CD14-positive monocyte (primary cell): ENCODE data around the gene PCDHAC2. TPM values are rescaled to one million over a fixed set of nuclear protein-coding genes. Genes with fewer than 3 reads are reported as not detected.

ENCODE experiments used
- DNase-seq, 3 donors: peaks; one replicate each; pipeline ENCODE4 v3.0.0-alpha.2; 2011 to 2022
- H2AFZ ChIP-seq: 2 replicates; pipeline ENCODE4 v1.6.0; 2012; ENCODE audit warnings: mild to moderate bottlenecking, low read depth, low read length, inconsistent platforms; ENCODE audit not compliant: insufficient read depth, poor library complexity, severe bottlenecking
- H3K27ac ChIP-seq, 2 donors: 1 replicate in 1 of 2; 2 replicates in 1 of 2; pipeline ENCODE4 v1.5.1; 2012 to 2013; ENCODE audit warnings: low read length in 2 of 2, control low read depth in 1 of 2, inconsistent platforms in 1 of 2, low read depth in 1 of 2, mild to moderate bottlenecking in 1 of 2
- H3K27me3 ChIP-seq, 2 donors: one replicate each; pipeline versions ENCODE4 v1.6.0 to v1.6.1; 2011 to 2013; ENCODE audit warnings: low read length in 2 of 2; ENCODE audit not compliant: control insufficient read depth in 2 of 2, insufficient read depth in 2 of 2
- H3K36me3 ChIP-seq, 2 donors: replicated peaks in 1 of 2; 1 replicate in 1 of 2; 2 replicates in 1 of 2; pipeline versions ENCODE4 v1.5.1 to v1.6.1; 2012 to 2013; ENCODE audit warnings: low read length in 2 of 2, control low read depth in 1 of 2, inconsistent platforms in 1 of 2, mild to moderate bottlenecking in 1 of 2; ENCODE audit not compliant: insufficient read depth in 2 of 2, control insufficient read depth in 1 of 2
- H3K4me1 ChIP-seq, 2 donors: 1 replicate in 1 of 2; 2 replicates in 1 of 2; pipeline versions ENCODE4 v1.5.1 to v1.6.1; 2012 to 2013; ENCODE audit warnings: low read length in 2 of 2, control low read depth in 1 of 2, inconsistent platforms in 1 of 2, mild to moderate bottlenecking in 1 of 2, moderate library complexity in 1 of 2; ENCODE audit not compliant: insufficient read depth in 2 of 2, control insufficient read depth in 1 of 2
- H3K4me2 ChIP-seq: replicated peaks from 2 replicates; pipeline ENCODE3; 2012; ENCODE audit warnings: low read length, moderate library complexity, mild to moderate bottlenecking; ENCODE audit not compliant: poor library complexity, severe bottlenecking; ENCODE audit errors: extremely low read depth
- H3K4me3 ChIP-seq, 3 experiments: fragments of 200-600 bp in 1 of 3; sonication (generic) in 1 of 3; replicated peaks in 1 of 3; 1 replicate in 2 of 3; 2 replicates in 1 of 3; pipeline ENCODE4 v1.5.1; 2011 to 2013; ENCODE audit warnings: low read length in 3 of 3, mild to moderate bottlenecking in 3 of 3, control low read depth in 2 of 3, low read depth in 2 of 3, inconsistent platforms in 1 of 3, moderate library complexity in 1 of 3
- H3K79me2 ChIP-seq: 2 replicates; pipeline ENCODE4 v1.6.0; 2012; ENCODE audit warnings: mild to moderate bottlenecking, control low read depth, inconsistent platforms, low read length, moderate library complexity; ENCODE audit not compliant: insufficient read depth
- H3K9ac ChIP-seq: 2 replicates; pipeline ENCODE4 v1.6.0; 2017; ENCODE audit warnings: low read length, mild to moderate bottlenecking; ENCODE audit not compliant: insufficient read depth, poor library complexity, severe bottlenecking
- H3K9me3 ChIP-seq, 2 donors: replicated peaks in 1 of 2; 1 replicate in 1 of 2; 2 replicates in 1 of 2; pipeline versions ENCODE4 v1.5.1 to v1.6.1; 2012 to 2013; ENCODE audit warnings: low read length in 2 of 2, control low read depth in 1 of 2; ENCODE audit not compliant: control insufficient read depth in 1 of 2, insufficient read depth in 1 of 2
- H4K20me1 ChIP-seq: 2 replicates; pipeline ENCODE4 v1.6.0; 2012; ENCODE audit warnings: mild to moderate bottlenecking, low read length, control low read depth, moderate library complexity; ENCODE audit not compliant: insufficient read depth
- H3K27ac Mint-ChIP-seq, 7 donors: one replicate each; pipeline ENCODE4 v1.8.0; 2020; ENCODE audit warnings: mild to moderate bottlenecking in 7 of 7, mixed read lengths in 7 of 7, moderate library complexity in 6 of 7, inconsistent platforms in 2 of 7
- H3K27me3 Mint-ChIP-seq, 3 donors: one replicate each; pipeline ENCODE4 v1.8.0; 2021 to 2022; ENCODE audit warnings: low read depth in 3 of 3, mild to moderate bottlenecking in 3 of 3, mixed read lengths in 3 of 3, moderate library complexity in 3 of 3, inconsistent platforms in 1 of 3
- H3K36me3 Mint-ChIP-seq, 2 donors: one replicate each; pipeline ENCODE4 v1.8.0; 2020; ENCODE audit warnings: mixed read lengths in 2 of 2, inconsistent platforms in 1 of 2, mild to moderate bottlenecking in 1 of 2
- H3K4me1 Mint-ChIP-seq: one replicate; pipeline ENCODE4 v1.8.0; 2020; ENCODE audit warnings: mild to moderate bottlenecking, mixed read lengths
- H3K4me3 Mint-ChIP-seq, 2 donors: one replicate each; pipeline ENCODE4 v1.8.0; 2020; ENCODE audit warnings: mild to moderate bottlenecking in 2 of 2, mixed read lengths in 2 of 2, moderate library complexity in 1 of 2
- H3K9me3 Mint-ChIP-seq, 7 donors: one replicate each; pipeline ENCODE4 v1.8.0; 2020 to 2022; ENCODE audit warnings: mixed read lengths in 7 of 7, mild to moderate bottlenecking in 6 of 7, moderate library complexity in 6 of 7, inconsistent platforms in 2 of 7
- WGBS: methylation state at CpG from one replicate; pipeline ENCODE4 v1.1.5; 2013; ENCODE audit warnings: missing lambda C conversion rate; ENCODE audit not compliant: insufficient coverage; 5-methylcytosine and 5-hydroxymethylcytosine counted together
- intact Hi-C, 2 donors: fragments of 100-400 bp; cut with micrococcal nuclease; formaldehyde crosslinking; loops; one replicate each; pipeline versions ENCODE4 v1.15.0 to v1.15.1; 2023
- polyA plus RNA-seq, 3 donors: library from polyadenylated mRNA; depleted of rRNA in 1 of 3; unstranded in 2 of 3; stranded (reverse) in 1 of 3; fragments of 300-500 nt in 2 of 3; fragments of >200 nt in 1 of 3; fragmentation: Illumina TruSeq in 2 of 3; gene quantifications; 1 replicate in 2 of 3; 2 replicates in 1 of 3; pipeline ENCODE4 v1.2.3, GENCODE V29; 2012 to 2021
- TF ChIP-seq, protein P1 (sequence below): fragments of 200-600 bp; IDR thresholded peaks from one replicate; pipeline ENCODE4 v1.8.0; 2022; ENCODE audit warnings: antibody characterized with exemption, mild to moderate bottlenecking

Gene PCDHAC2
- polyA plus RNA-seq, 3 donors = not detected

GRCh38 chr5:140992828-140993227 lies 26.6 kb downstream of the PCDHAC2 start:
- Histone ChIP-seq H3K36me3 (no peaks in the 10 kb centered on the region), H3K27ac (no peak overlapping the region), H2AFZ (no peak overlapping the region), H3K4me2 (no peak overlapping the region), H3K9ac (no peak overlapping the region), H3K4me3 (no peak overlapping the region), H4K20me1 (no peaks in the 10 kb centered on the region), H3K79me2 (no peaks in the 10 kb centered on the region), H3K9me3 (peaks cover 4 to 11% of the 10 kb centered on the region in 2 donors), H3K4me1 (no peaks in the 10 kb centered on the region), H3K27me3 (no peaks in the 10 kb centered on the region)
- no peak overlapping the region for H3K4me3 Mint-ChIP-seq
- no peaks in the 10 kb centered on the region for H3K36me3 Mint-ChIP-seq
- H3K4me1 Mint-ChIP-seq = no peaks in the 10 kb centered on the region
- no peak overlapping the region for H3K27ac Mint-ChIP-seq
- WGBS = 65% methylated on average over 2 of the region's 2 CpGs
- DNase-seq = no peak
- peaks cover 0 to 8% (median 0%) of the 10 kb centered on the region in 3 donors for H3K27me3 Mint-ChIP-seq
- TF ChIP-seq, protein P1, sequence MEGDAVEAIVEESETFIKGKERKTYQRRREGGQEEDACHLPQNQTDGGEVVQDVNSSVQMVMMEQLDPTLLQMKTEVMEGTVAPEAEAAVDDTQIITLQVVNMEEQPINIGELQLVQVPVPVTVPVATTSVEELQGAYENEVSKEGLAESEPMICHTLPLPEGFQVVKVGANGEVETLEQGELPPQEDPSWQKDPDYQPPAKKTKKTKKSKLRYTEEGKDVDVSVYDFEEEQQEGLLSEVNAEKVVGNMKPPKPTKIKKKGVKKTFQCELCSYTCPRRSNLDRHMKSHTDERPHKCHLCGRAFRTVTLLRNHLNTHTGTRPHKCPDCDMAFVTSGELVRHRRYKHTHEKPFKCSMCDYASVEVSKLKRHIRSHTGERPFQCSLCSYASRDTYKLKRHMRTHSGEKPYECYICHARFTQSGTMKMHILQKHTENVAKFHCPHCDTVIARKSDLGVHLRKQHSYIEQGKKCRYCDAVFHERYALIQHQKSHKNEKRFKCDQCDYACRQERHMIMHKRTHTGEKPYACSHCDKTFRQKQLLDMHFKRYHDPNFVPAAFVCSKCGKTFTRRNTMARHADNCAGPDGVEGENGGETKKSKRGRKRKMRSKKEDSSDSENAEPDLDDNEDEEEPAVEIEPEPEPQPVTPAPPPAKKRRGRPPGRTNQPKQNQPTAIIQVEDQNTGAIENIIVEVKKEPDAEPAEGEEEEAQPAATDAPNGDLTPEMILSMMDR = no peak
- H3K9me3 Mint-ChIP-seq = peaks cover 1 to 14% (median 5%) of the 10 kb centered on the region in 7 donors
- intact Hi-C loops = no loop called here

DNA sequence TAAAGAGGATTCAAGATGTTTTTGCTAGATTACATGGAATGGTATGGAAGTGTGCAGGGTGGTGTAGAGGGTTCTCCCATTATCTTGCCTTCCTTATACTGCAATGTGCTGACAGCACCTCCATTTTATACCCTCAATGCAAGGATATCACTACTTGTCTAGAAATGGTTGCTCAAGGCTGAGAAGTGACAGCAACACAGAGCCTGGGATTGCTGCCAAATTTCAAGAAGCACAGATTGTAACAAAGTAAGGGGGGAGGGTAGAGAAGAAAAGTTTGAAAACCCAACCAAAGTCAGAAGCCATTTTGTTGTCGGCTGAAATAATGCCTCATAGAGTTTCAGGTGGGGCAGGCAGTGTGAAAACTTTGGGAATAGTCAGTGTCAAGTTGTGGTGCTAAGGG lies 29.8 kb downstream of the PCDHAC2 start:
- Histone ChIP-seq H3K27ac (no peak overlapping the region), H3K36me3 (no peaks in the 10 kb centered on the region), H2AFZ (no peak overlapping the region), H3K4me3 (no peak overlapping the region), H4K20me1 (no peaks in the 10 kb centered on the region), H3K27me3 (peaks cover 0 to under 1% of the 10 kb centered on the region in 2 donors), H3K9me3 (peaks cover 0 to 11% of the 10 kb centered on the region in 2 donors), H3K79me2 (no peaks in the 10 kb centered on the region), H3K9ac (no peak overlapping the region), H3K4me2 (no peak overlapping the region), H3K4me1 (no peaks in the 10 kb centered on the region)
- intact Hi-C loops = no loop called here
- peaks cover 1 to 11% (median 5%) of the 10 kb centered on the region in 7 donors for H3K9me3 Mint-ChIP-seq
- TF ChIP-seq, protein P1 = no peak
- H3K4me1 Mint-ChIP-seq = no peaks in the 10 kb centered on the region
- H3K27ac Mint-ChIP-seq = no peak overlapping the region
- DNase-seq = no peak
- WGBS = 71% methylated on average over 1 of the region's 1 CpG
- no peaks in the 10 kb centered on the region for H3K36me3 Mint-ChIP-seq
- peaks cover 0 to 8% (median 3%) of the 10 kb centered on the region in 3 donors for H3K27me3 Mint-ChIP-seq
- H3K4me3 Mint-ChIP-seq = no peak overlapping the region
